Measurements from ENCODE around the gene ABL1.

The ABL1 gene

GRCh38 chr9:130854092-130854491 lies 19.0 kb downstream of the ABL1 start:
- DNase-seq = no peak

- DNase-seq = no peak
Observed at GRCh38 chr9:130854835-130855234, 19.8 kb downstream of the ABL1 start.

DNA sequence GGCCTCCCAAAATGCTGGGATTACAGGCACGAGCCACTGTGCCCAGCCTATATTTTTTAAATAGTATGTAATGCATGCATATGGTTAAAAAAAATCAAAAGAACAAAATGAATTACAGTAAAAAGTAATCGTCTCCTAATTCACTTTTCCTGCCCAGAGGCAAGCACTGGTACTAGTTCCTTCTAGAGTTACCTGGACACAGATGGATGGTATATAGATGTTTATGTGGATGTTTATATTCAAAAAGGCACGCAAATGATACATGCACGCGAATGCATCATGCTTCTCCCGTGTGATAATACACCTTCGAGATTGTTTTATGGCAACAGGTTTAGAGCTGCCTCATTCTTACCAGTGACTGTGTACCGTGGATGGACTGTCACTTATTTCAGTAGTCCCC lies 21.4 kb downstream of the ABL1 start:
- DNase-seq = no peak

GRCh38 chr9:130857864-130858738 lies 23.0 kb downstream of the ABL1 start:
- no peak for DNase-seq

- DNase-seq = no peak
Observed at GRCh38 chr9:130858739-130859705, 24.0 kb downstream of the ABL1 start.

DNA sequence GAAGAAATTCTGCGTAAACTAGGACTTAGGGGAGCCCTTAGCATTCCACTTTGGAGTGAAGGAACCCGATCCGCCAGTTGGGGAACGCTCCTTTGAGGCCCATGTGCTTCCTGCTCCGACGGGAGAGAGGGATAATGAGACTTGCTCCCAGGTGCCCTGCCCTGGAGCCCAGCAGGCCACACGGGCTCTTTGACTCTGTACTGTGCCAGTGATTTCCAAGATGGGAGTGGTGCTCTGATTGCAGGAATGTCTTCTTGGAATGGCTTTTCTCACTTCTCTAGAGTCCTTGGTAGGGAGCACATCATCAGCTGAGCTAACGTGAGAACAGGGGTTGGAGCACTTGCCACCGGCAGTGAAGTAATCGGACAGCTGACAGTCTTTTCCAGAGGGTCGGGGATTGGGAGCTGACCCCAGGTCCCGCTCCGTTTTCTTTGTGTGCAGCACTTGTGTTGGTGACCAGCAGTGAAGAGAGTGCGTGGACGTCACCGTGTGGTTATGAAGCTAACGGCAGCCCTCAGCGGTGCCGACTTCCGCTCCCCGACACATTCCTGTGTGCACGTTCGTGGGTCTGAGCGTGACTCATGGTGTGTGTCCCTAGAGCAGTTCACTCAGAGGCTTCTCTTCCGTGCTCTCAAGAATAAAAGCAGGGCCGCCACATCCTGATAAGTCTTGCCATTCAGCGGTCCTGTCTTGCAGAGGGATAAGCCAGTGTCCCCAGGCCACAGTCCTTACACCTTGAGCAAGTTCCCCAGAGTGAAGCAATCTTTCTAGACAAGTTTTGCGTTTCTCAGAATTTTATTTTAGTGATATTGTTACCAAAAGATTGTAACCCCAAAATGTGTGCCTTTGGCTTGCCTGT lies 25.6 kb downstream of the ABL1 start:
- DNase-seq = no peak

DNA sequence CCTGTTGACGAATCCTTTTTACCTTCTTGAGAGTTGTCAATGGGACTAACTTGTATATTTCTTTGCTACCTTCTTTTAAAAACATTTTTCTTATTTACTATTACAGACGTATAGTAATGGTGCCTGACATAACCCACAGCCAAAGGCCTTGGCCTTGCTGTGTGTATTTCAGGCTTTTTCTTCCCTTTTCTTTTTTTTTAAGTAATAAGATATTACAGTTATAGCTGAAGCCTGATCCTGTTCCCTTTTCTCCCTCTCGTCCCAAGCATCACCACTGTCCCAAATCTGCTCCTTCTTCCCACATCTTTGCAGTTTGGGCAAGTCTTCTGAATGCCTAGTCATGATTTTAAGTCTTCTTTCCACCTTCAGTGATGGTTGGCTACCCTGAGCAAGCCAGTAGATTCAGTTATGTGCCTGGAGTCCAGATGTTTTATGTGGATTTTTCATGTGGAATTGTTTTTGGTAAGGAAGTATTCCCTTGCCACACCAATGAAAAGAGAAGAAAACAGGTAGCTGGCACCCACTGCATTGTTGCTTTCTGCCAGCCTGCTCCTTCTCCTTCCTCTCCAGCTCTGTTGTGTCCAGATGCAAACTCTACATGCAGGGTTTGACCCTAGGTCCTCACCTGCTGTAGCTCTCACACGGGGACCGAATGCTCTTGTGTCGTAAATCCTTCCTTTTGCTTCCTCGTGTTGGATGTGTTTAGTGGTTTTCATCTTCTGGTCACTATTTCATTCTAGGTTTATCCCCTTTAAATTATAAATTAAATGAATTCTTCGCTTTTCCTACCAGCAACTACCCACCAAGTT lies 26.5 kb downstream of the ABL1 start:
- DNase-seq = no peak

DNA sequence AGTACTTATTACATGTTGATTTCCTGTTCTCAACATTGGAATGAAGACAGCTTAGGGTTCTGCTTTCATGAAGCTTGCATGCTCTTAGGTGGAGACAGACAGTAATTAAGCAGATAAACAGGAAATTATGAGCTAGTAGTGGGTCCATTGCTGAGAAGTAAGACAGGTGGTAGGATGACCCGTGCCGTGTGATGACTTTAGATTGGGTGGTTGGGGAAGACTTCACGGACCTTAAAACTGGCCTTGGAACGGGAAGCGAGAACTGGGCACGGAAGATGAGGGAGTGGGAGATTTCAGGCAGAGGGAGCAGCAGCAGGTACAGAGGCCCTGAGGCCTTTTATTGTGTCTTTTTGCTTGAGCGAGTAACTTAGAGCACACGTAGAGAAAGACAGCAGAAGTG lies 27.2 kb downstream of the ABL1 start:
- no peak for DNase-seq

DNA sequence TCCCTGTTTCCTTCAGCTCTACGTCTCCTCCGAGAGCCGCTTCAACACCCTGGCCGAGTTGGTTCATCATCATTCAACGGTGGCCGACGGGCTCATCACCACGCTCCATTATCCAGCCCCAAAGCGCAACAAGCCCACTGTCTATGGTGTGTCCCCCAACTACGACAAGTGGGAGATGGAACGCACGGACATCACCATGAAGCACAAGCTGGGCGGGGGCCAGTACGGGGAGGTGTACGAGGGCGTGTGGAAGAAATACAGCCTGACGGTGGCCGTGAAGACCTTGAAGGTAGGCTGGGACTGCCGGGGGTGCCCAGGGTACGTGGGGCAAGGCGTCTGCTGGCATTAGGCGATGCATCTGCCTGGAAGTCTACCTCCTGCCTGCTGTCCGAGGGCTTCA lies 27.7 kb downstream of the ABL1 start:
- DNase-seq = no peak

- no peak for DNase-seq
Observed at GRCh38 chr9:130864541-130864940, 29.5 kb downstream of the ABL1 start.

DNA sequence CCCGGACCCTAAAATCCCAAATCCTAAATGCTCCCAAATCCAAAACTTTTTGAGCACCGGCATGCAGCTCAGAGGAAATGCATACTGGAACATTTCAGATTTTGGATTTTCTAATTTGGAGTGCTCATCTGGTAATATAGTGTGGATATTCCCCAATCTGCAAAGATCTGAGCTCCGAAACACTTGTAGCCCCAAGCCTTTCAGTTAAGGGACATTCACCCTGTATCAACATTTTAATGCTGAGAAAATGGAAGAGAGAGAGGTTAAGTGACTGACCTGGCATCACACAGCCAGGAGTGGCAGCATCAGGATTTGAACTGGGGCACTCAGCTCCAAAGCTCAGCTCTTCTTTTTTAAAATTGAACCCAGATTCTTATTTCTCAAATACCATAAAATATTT lies 30.9 kb downstream of the ABL1 start:
- DNase-seq = no peak

DNA sequence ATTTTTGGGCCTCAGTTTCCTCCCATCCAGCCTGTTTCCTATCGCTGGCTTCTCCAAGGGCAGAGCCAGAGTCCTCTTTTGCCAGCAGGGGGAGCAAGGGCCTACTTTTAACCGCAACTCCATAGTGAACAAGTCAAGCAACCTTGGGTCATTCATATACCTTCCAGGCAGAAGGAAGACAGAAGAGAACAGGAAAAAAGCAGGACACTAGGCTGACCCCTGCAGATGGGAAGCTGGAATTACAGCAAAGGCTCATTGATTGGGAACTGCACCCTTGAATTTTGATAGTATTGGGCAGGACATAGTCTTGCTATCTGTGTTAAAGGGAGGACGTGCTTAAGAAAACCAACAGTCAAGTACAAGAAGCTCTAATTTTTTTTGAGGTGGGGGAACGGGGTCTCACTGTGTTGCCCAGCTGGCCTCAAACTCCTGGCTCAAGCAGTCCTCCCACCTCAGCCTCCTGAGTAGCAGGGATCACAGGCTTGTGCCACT lies 31.5 kb downstream of the ABL1 start:
- DNase-seq = peak; percentile 61

DNA sequence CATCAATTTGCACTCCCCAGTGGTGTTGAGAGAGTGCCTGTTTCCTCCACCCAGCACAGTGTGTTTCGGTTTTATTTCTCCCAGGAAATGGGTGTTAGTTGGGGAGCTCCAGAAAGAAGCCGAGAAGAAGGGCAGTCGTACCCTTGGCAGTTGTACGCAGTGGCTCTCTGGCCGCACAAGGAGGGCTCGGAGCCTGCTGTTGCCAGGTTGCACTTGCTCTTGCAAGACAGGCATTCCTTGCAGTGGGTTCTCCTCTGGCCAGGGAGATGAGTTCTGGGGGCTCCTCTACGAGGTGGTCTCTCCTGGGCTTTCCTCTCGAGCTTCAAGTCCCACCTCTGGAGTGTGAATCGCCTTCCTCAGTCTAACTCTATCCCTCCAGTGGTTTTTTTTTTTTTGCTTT lies 32.5 kb downstream of the ABL1 start:
- DNase-seq = no peak

DNA sequence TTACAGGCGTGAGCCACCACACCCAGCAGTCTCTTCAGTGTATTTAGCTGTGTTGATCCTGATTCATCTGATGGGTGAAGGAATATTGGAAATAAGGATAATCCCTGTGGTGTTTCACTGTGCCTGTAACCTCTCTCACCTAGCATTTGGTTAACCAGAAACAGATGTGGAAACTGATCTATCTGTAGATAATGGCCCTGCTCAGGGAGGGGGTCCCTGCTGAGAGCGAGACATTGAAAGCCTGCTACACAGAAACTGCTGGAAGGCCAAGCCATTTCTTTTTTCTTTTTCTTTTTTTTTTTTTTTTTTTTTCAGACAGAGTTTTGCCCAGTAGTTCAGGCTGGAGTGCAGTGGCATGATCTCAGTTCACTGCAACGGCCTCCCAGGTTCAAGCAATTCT lies 33.2 kb downstream of the ABL1 start:
- no peak for DNase-seq

- DNase-seq = no peak
Observed at GRCh38 chr9:130869250-130869649, 34.2 kb downstream of the ABL1 start.

DNA sequence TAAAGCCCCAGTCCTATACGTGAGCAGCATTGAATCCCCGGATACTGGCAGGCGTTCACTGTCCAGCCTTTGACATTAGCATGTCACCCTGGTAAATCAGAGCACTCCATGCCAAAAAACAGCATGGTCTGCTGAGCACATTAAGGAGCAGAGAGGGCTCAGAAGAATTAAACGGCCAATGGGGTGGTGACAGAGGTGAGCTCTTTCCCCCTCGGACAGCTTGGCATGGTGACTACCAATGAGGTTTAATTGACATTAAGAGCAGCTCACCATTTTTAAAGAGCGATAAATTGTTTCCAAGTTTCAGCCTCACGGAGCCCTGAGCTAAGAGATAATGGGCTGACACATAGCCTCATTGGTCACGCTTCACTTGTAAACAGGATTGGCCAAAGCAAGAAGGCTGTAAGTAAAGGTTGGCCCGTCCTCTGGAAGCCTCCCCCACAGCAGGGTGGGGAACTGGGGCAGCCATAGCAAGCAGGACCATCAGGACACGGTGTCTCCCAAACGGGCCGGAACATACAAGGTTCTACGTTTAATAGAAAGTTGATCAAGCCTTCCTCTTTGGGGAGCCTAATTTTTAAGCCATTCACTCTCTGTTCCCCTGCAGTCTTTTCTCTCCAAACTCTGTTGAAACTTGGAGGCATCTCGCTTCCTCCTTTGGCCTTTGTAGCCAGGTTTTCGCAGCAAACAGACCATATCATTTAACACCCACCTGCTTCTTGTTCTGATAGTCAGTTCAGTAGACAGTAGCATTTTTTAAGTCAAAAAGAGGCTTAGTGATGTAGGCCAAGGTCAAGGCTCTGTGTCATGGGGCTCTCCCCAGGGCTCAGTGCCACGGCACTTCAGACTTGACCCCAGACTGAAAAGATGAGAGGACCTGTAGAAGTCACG lies 35.7 kb downstream of the ABL1 start:
- no peak for DNase-seq

DNA sequence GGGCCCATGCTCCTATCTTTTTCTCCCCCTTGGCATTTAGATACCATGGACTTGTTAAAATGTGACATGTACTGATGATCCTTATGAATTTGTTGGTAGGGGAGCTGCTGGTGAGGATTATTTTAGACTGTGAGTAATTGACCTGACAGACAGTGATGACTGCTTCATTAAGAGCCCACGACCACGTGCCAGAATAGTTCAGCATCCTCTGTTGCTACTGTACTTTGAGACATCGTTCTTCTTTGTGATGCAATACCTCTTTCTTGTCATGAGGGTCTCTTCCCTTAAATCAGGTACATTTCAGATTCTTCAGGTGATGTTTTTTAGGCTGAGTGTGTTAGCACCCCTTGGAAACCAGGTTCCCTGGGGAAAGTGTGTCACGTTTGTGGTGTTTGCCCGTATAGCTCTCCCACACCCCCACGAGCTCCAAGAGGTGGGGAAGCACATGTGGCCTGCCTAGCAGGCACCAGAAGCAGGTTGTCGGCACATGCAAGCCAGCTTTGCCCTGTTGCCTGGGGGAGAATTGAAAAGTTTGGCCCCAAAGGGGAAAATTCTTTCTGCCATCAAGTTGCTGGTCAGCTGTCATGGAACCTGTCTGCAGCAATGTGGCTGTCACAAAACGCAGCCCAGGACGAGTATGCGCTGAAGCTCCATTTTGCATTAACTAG lies 36.5 kb downstream of the ABL1 start:
- DNase-seq = no peak

DNA sequence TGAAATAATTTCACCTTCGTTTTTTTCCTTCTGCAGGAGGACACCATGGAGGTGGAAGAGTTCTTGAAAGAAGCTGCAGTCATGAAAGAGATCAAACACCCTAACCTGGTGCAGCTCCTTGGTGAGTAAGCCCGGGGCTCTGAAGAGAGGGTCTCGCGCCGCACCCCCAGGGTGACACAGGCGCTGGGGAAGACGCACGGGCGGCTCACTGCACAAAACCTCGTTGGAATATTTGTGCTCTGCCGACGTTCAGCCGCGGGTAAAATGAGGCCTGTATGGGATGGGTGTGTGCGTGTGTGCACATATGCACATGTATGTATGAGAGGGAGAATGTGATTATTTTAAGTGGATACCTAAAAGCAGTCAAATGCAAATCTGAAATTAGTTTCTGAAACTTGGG lies 37.0 kb downstream of the ABL1 start:
- DNase-seq = no peak

- no peak for DNase-seq
Observed at GRCh38 chr9:130872508-130872907, 37.5 kb downstream of the ABL1 start.

- DNase-seq = no peak
Observed at GRCh38 chr9:130872912-130873503, 38.0 kb downstream of the ABL1 start.

Data from NCI-H1436 (cell line).